Trophoblast cell (in vitro differentiated cells and primary cell): Measurements from ENCODE around the gene LDHAL6A.

Experiments
- DNase-seq, 2 donors: peaks; one replicate each; pipeline ENCODE4 v3.0.0-alpha.2; 2016
- H2AFZ ChIP-seq: 2 replicates; pipeline ENCODE4 v1.6.1; 2013; ENCODE audit warnings: low read length, moderate library complexity, mild to moderate bottlenecking; ENCODE audit not compliant: insufficient read depth, poor library complexity
- H2AK5ac ChIP-seq: 2 replicates; pipeline ENCODE4 v1.6.1; 2013; ENCODE audit warnings: mild to moderate bottlenecking, low read length
- H2BK120ac ChIP-seq: 2 replicates; pipeline ENCODE4 v1.6.1; 2013; ENCODE audit warnings: low read length, mild to moderate bottlenecking, moderate library complexity; ENCODE audit not compliant: insufficient read depth, poor library complexity
- H2BK12ac ChIP-seq: 2 replicates; pipeline ENCODE4 v1.6.1; 2013; ENCODE audit warnings: mild to moderate bottlenecking, low read length, moderate library complexity
- H2BK5ac ChIP-seq: 2 replicates; pipeline ENCODE4 v1.6.1; 2013; ENCODE audit warnings: low read length, low read depth, moderate library complexity, mild to moderate bottlenecking; ENCODE audit not compliant: poor library complexity
- H3K14ac ChIP-seq: 2 replicates; pipeline ENCODE4 v1.6.1; 2013; ENCODE audit warnings: mild to moderate bottlenecking, low read length
- H3K18ac ChIP-seq: 2 replicates; pipeline ENCODE4 v1.6.1; 2013; ENCODE audit warnings: mild to moderate bottlenecking, low read length
- H3K23ac ChIP-seq: 2 replicates; pipeline ENCODE4 v1.6.1; 2013; ENCODE audit warnings: low read length
- H3K27ac ChIP-seq: 2 replicates; pipeline ENCODE4 v1.5.1; 2013; ENCODE audit warnings: low read depth, mild to moderate bottlenecking, inconsistent platforms, low read length, moderate library complexity
- H3K27me3 ChIP-seq: 2 replicates; pipeline ENCODE4 v1.6.1; 2013; ENCODE audit warnings: inconsistent platforms, mild to moderate bottlenecking, low read length, moderate library complexity; ENCODE audit not compliant: insufficient read depth
- H3K36me3 ChIP-seq, 2 experiments: 1 replicate in 1 of 2; 2 replicates in 1 of 2; pipeline ENCODE4 v1.6.1; 2013; ENCODE audit warnings: low read length in 2 of 2, mild to moderate bottlenecking in 2 of 2, moderate library complexity in 1 of 2; ENCODE audit not compliant: insufficient read depth in 2 of 2, control insufficient read depth in 1 of 2
- H3K4ac ChIP-seq: 2 replicates; pipeline ENCODE4 v1.6.1; 2013; ENCODE audit warnings: low read depth, mild to moderate bottlenecking, low read length, moderate library complexity
- H3K4me1 ChIP-seq, 2 experiments: 1 replicate in 1 of 2; 2 replicates in 1 of 2; pipeline ENCODE4 v1.6.1; 2013; ENCODE audit warnings: low read length in 2 of 2, mild to moderate bottlenecking in 2 of 2, moderate library complexity in 1 of 2; ENCODE audit not compliant: insufficient read depth in 2 of 2, control insufficient read depth in 1 of 2
- H3K4me2 ChIP-seq: 2 replicates; pipeline ENCODE4 v1.6.1; 2013; ENCODE audit warnings: inconsistent platforms, mild to moderate bottlenecking, low read length, moderate library complexity
- H3K4me3 ChIP-seq: 2 replicates; pipeline ENCODE4 v1.5.1; 2013; ENCODE audit warnings: mild to moderate bottlenecking, low read depth, low read length, inconsistent platforms
- H3K79me1 ChIP-seq: one replicate; pipeline ENCODE4 v1.6.1; 2013; ENCODE audit warnings: low read length
- H3K79me2 ChIP-seq: 2 replicates; pipeline ENCODE4 v1.6.1; 2013; ENCODE audit warnings: low read length, mild to moderate bottlenecking; ENCODE audit not compliant: control insufficient read depth, insufficient read depth, poor library complexity
- H3K9ac ChIP-seq: 2 replicates; pipeline ENCODE4 v1.6.1; 2013; ENCODE audit warnings: mild to moderate bottlenecking, low read length
- H3K9me3 ChIP-seq: 2 replicates; pipeline ENCODE4 v1.6.1; 2013; ENCODE audit warnings: low read depth, mild to moderate bottlenecking, control low read depth, inconsistent platforms, low read length; ENCODE audit not compliant: insufficient read depth
- H4K12ac ChIP-seq: 2 replicates; pipeline ENCODE4 v1.6.1; 2013; ENCODE audit warnings: low read depth, mild to moderate bottlenecking, low read length, moderate library complexity
- H4K8ac ChIP-seq: 2 replicates; pipeline ENCODE4 v1.6.1; 2013; ENCODE audit warnings: low read depth, mild to moderate bottlenecking, low read length, moderate library complexity
- H4K91ac ChIP-seq: one replicate; pipeline ENCODE4 v1.6.1; 2013; ENCODE audit warnings: low read depth, mild to moderate bottlenecking, low read length, moderate library complexity
- WGBS: extraction: QIAGEN DNeasy Blood & Tissue Kit; methylation state at CpG from one replicate; pipeline ENCODE4 v1.1.7; 2013; ENCODE audit warnings: missing lambda C conversion rate; ENCODE audit not compliant: insufficient read length, insufficient coverage; ENCODE audit errors: extremely low coverage; 5-methylcytosine and 5-hydroxymethylcytosine counted together

LDHAL6A gene

GRCh38 chr11:18419040-18419439, 36.6 kb upstream of the LDHAL6A start:
- no peak overlapping the region for H2BK12ac ChIP-seq
- no peak overlapping the region for H3K27ac ChIP-seq
- no peak for DNase-seq
- H3K9ac ChIP-seq: no peak overlapping the region
- no peak overlapping the region for H4K12ac ChIP-seq
- H3K4ac ChIP-seq: no peak overlapping the region
- no peaks in the 10 kb centered on the region for H3K79me2 ChIP-seq
- H3K4me1 ChIP-seq: no peaks in the 10 kb centered on the region
- H3K9me3 ChIP-seq: no peaks in the 10 kb centered on the region
- H2AK5ac ChIP-seq: no peak overlapping the region
- H2BK120ac ChIP-seq: no peak overlapping the region
- no peak overlapping the region for H4K8ac ChIP-seq
- no peak overlapping the region for H3K4me2 ChIP-seq
- WGBS: no CpG with 5 or more reads among the region's 2 CpGs
- H3K4me3 ChIP-seq: no peak overlapping the region
- no peak overlapping the region for H3K23ac ChIP-seq
- no peaks in the 10 kb centered on the region for H3K79me1 ChIP-seq
- no peak overlapping the region for H3K14ac ChIP-seq
- H3K36me3 ChIP-seq: no peaks in the 10 kb centered on the region
- no peak overlapping the region for H4K91ac ChIP-seq
- no peak overlapping the region for H2BK5ac ChIP-seq
- no peak overlapping the region for H2AFZ ChIP-seq
- no peak overlapping the region for H3K18ac ChIP-seq
- H3K27me3 ChIP-seq: no peaks in the 10 kb centered on the region

- DNase-seq: no peak
- Histone ChIP-seq H3K18ac (no peak overlapping the region), H3K36me3 (no peaks in the 10 kb centered on the region), H2AFZ (no peak overlapping the region), H2BK120ac (no peak overlapping the region), H3K14ac (no peak overlapping the region), H3K23ac (no peak overlapping the region), H3K4me1 (no peaks in the 10 kb centered on the region), H2BK12ac (no peak overlapping the region), H3K4ac (no peak overlapping the region), H4K91ac (no peak overlapping the region), H3K27me3 (no peaks in the 10 kb centered on the region), H3K79me1 (no peaks in the 10 kb centered on the region), H4K12ac (no peak overlapping the region), H3K4me2 (no peak overlapping the region), H2AK5ac (no peak overlapping the region), H4K8ac (no peak overlapping the region), H3K9me3 (no peaks in the 10 kb centered on the region), H3K79me2 (no peaks in the 10 kb centered on the region), H3K4me3 (no peak overlapping the region), H3K27ac (no peak overlapping the region), H3K9ac (no peak overlapping the region), H2BK5ac (no peak overlapping the region)
- WGBS: no CpG with 5 or more reads among the region's 2 CpGs
These were observed 35.6 kb upstream of the LDHAL6A start for GRCh38 chr11:18420067-18420466.

GRCh38 chr11:18427240-18427639, 28.4 kb upstream of the LDHAL6A start:
- Histone ChIP-seq H2BK120ac (no peak overlapping the region), H3K27me3 (no peaks in the 10 kb centered on the region), H3K14ac (no peak overlapping the region), H3K4ac (no peak overlapping the region), H3K9me3 (no peaks in the 10 kb centered on the region), H2AK5ac (no peak overlapping the region), H2BK12ac (no peak overlapping the region), H3K4me2 (no peak overlapping the region), H3K23ac (no peak overlapping the region), H3K36me3 (no peaks in the 10 kb centered on the region), H3K4me3 (no peak overlapping the region), H3K27ac (no peak overlapping the region), H3K9ac (no peak overlapping the region), H4K8ac (no peak overlapping the region), H3K18ac (no peak overlapping the region), H4K12ac (no peak overlapping the region), H3K79me2 (no peaks in the 10 kb centered on the region), H3K4me1 (no peaks in the 10 kb centered on the region), H2BK5ac (no peak overlapping the region), H3K79me1 (no peaks in the 10 kb centered on the region), H2AFZ (no peak overlapping the region), H4K91ac (no peak overlapping the region)
- DNase-seq: no peak
- WGBS: no CpG with 5 or more reads among the region's 4 CpGs

- no peak overlapping the region for H3K14ac ChIP-seq
- no peak overlapping the region for H3K23ac ChIP-seq
- no peak overlapping the region for H3K18ac ChIP-seq
- no peak overlapping the region for H4K91ac ChIP-seq
- no peak overlapping the region for H3K27ac ChIP-seq
- H3K36me3 ChIP-seq: no peaks in the 10 kb centered on the region
- H3K79me2 ChIP-seq: no peaks in the 10 kb centered on the region
- no peak overlapping the region for H4K8ac ChIP-seq
- no peak overlapping the region for H3K9ac ChIP-seq
- H3K4me3 ChIP-seq: no peak overlapping the region
- H3K79me1 ChIP-seq: no peaks in the 10 kb centered on the region
- no peak overlapping the region for H2BK120ac ChIP-seq
- no peaks in the 10 kb centered on the region for H3K4me1 ChIP-seq
- H4K12ac ChIP-seq: no peak overlapping the region
- no peak overlapping the region for H2AK5ac ChIP-seq
- H2AFZ ChIP-seq: no peak overlapping the region
- no peak for DNase-seq
- H2BK12ac ChIP-seq: no peak overlapping the region
- no peak overlapping the region for H3K4ac ChIP-seq
- WGBS: no CpG with 5 or more reads among the region's 5 CpGs
- no peaks in the 10 kb centered on the region for H3K9me3 ChIP-seq
- no peak overlapping the region for H3K4me2 ChIP-seq
- H3K27me3 ChIP-seq: no peaks in the 10 kb centered on the region
- H2BK5ac ChIP-seq: no peak overlapping the region
These were observed 26.3 kb upstream of the LDHAL6A start for GRCh38 chr11:18429332-18429731.
